HG02610 (cell line): ENCODE data around the gene TCF20.
A peak's percentile ranks its signal among the peaks of the same experiment; 100 is the strongest.

Experiments
- ATAC-seq: cut with Tn5 transposase; IDR thresholded peaks from one replicate; pipeline ENCODE4 v1.9.1; 2021; ENCODE audit warnings: mild to moderate bottlenecking, moderate library complexity; ENCODE audit not compliant: unreplicated experiment

TCF20 gene

GRCh38 chr22:42270510-42271190 lies at the start of gene TCF20:
TSS of gene TCF20 (minus strand) at chr22:42270653. CDS start at chr22:42215305, 55,348 bp downstream.
- peak; percentile 69 for ATAC-seq

GRCh38 chr22:42319386-42319785 lies 48.9 kb upstream of the TCF20 start:
- ATAC-seq, result no peak

- no peak for ATAC-seq
Observed at GRCh38 chr22:42318967-42319366, 48.5 kb upstream of the TCF20 start.

GRCh38 chr22:42317691-42318547 lies 47.5 kb upstream of the TCF20 start:
- no peak for ATAC-seq

- ATAC-seq, result no peak
Observed at GRCh38 chr22:42317008-42317407, 46.6 kb upstream of the TCF20 start.

- no peak for ATAC-seq
Observed at GRCh38 chr22:42315392-42315756, 44.9 kb upstream of the TCF20 start.

- ATAC-seq, result no peak
Observed at GRCh38 chr22:42314709-42315391, 44.4 kb upstream of the TCF20 start.

GRCh38 chr22:42313804-42314581 lies 43.5 kb upstream of the TCF20 start:
- no peak for ATAC-seq

GRCh38 chr22:42313204-42313603 lies 42.8 kb upstream of the TCF20 start:
- ATAC-seq, result no peak

GRCh38 chr22:42310291-42311015 lies 40.0 kb upstream of the TCF20 start:
- no peak for ATAC-seq

GRCh38 chr22:42309865-42310264 lies 39.4 kb upstream of the TCF20 start:
- ATAC-seq, result no peak

GRCh38 chr22:42308892-42309468 lies 38.5 kb upstream of the TCF20 start:
- no peak for ATAC-seq

GRCh38 chr22:42307806-42308563 lies 37.5 kb upstream of the TCF20 start:
- no peak for ATAC-seq

GRCh38 chr22:42306010-42306409 lies 35.6 kb upstream of the TCF20 start:
- ATAC-seq, result no peak

- ATAC-seq, result no peak
Observed at GRCh38 chr22:42304324-42304790, 33.9 kb upstream of the TCF20 start.

- no peak for ATAC-seq
Observed at GRCh38 chr22:42303396-42304323, 33.2 kb upstream of the TCF20 start.

GRCh38 chr22:42301742-42302102 lies 31.3 kb upstream of the TCF20 start:
- ATAC-seq, result no peak
